IMR-90 (cell line): Measurements from ENCODE around the gene PLXNA4. TPM values are rescaled to one million over a fixed set of nuclear protein-coding genes. Genes with fewer than 3 reads are reported as not detected.

ENCODE experiments used
- ATAC-seq: fragments of 200-7000 bp; cut with Tn5 transposase; 2 replicates; pipeline ENCODE4 v1.9.1; 2020; ENCODE audit warnings: low read depth, mild to moderate bottlenecking, moderate library complexity
- BruUV-seq: library from RNA; stranded (reverse); fragments of 400-500 nt; replicated peaks from 2 replicates; lab custom pipeline; 2021; lab: Mats Ljungman, UMichigan
- CTCF ChIA-PET: fragments of 300-600 bp; formaldehyde crosslinking; extraction: SDS; loops from one replicate; lab custom pipeline; 2021; ENCODE audit warnings: antibody characterized with exemption; lab: Yijun Ruan, JAX
- POLR2A ChIA-PET: fragments of 300-600 bp; sonication (Branson Sonifier 250); formaldehyde crosslinking; loops from one replicate; lab custom pipeline; 2022; ENCODE audit warnings: antibody characterized with exemption; ENCODE audit not compliant: unreplicated experiment; lab: Charles Lee
- DNase-seq: peaks from one replicate; pipeline ENCODE4 v3.0.0; 2013
- H2AFZ ChIP-seq: replicated peaks from 2 replicates; pipeline ENCODE3; 2013; ENCODE audit warnings: low read length, mild to moderate bottlenecking; ENCODE audit not compliant: poor library complexity
- H2AK5ac ChIP-seq: 2 replicates; pipeline ENCODE4 v1.6.1; 2013; ENCODE audit warnings: low read depth, low read length, inconsistent platforms
- H2AK9ac ChIP-seq: replicated peaks from 2 replicates; pipeline ENCODE3; 2013; ENCODE audit warnings: mild to moderate bottlenecking, low read depth, low read length, moderate library complexity; ENCODE audit not compliant: poor library complexity
- H2BK120ac ChIP-seq: 2 replicates; pipeline ENCODE4 v1.6.1; 2013; ENCODE audit warnings: low read depth, low read length, inconsistent platforms
- H2BK15ac ChIP-seq: 3 replicates; pipeline ENCODE4 v1.6.1; 2013; ENCODE audit warnings: low read depth, low read length, inconsistent platforms
- H2BK20ac ChIP-seq: 2 replicates; pipeline ENCODE4 v1.6.1; 2013; ENCODE audit warnings: low read depth, mild to moderate bottlenecking, inconsistent platforms, low read length, moderate library complexity
- H2BK5ac ChIP-seq: 2 replicates; pipeline ENCODE4 v1.6.1; 2013; ENCODE audit warnings: mild to moderate bottlenecking, low read depth, low read length, inconsistent platforms; ENCODE audit not compliant: poor library complexity, severe bottlenecking
- H3K14ac ChIP-seq: replicated peaks from 2 replicates; pipeline ENCODE4 v1.6.1; 2013; ENCODE audit warnings: low read depth, low read length, inconsistent platforms
- H3K18ac ChIP-seq: 2 replicates; pipeline ENCODE4 v1.6.1; 2013; ENCODE audit warnings: low read depth, low read length, control low read depth
- H3K23ac ChIP-seq: 2 replicates; pipeline ENCODE4 v1.6.1; 2013; ENCODE audit warnings: low read depth, low read length, inconsistent platforms
- H3K27ac ChIP-seq: 2 replicates; pipeline ENCODE4 v1.5.1; 2013; ENCODE audit warnings: mild to moderate bottlenecking, control low read depth, low read length; ENCODE audit not compliant: insufficient read depth
- H3K27me3 ChIP-seq: 2 replicates; pipeline ENCODE4 v1.6.1; 2013; ENCODE audit warnings: low read length; ENCODE audit not compliant: control insufficient read depth, insufficient read depth
- H3K36me3 ChIP-seq: 2 replicates; pipeline ENCODE4 v1.6.1; 2013; ENCODE audit warnings: low read length, mixed read lengths; ENCODE audit not compliant: control insufficient read depth, insufficient read depth
- H3K4ac ChIP-seq: 2 replicates; pipeline ENCODE4 v1.6.1; 2013; ENCODE audit warnings: low read depth, low read length, inconsistent platforms
- H3K4me1 ChIP-seq: 2 replicates; pipeline ENCODE4 v1.6.1; 2013; ENCODE audit warnings: low read length, mixed read lengths; ENCODE audit not compliant: control insufficient read depth, insufficient read depth
- H3K4me2 ChIP-seq: 2 replicates; pipeline ENCODE4 v1.6.1; 2013; ENCODE audit warnings: low read depth, mild to moderate bottlenecking, control low read depth, low read length, moderate library complexity
- H3K4me3 ChIP-seq: 2 replicates; pipeline ENCODE4 v1.5.1; 2013; ENCODE audit warnings: low read depth, mild to moderate bottlenecking, control low read depth, low read length, moderate library complexity; ENCODE audit not compliant: insufficient read depth
- H3K56ac ChIP-seq: 2 replicates; pipeline ENCODE4 v1.6.1; 2013; ENCODE audit warnings: low read length, inconsistent platforms; ENCODE audit not compliant: insufficient read depth; ENCODE audit errors: extremely low read depth
- H3K79me1 ChIP-seq, 2 experiments: 2 replicates each; pipeline ENCODE4 v1.6.1; 2013; ENCODE audit warnings: low read length in 2 of 2, inconsistent platforms in 1 of 2, low read depth in 1 of 2
- H3K9ac ChIP-seq: 2 replicates; pipeline ENCODE4 v1.6.1; 2013; ENCODE audit warnings: low read depth, low read length, control low read depth
- H3K9me1 ChIP-seq: 2 replicates; pipeline ENCODE4 v1.6.1; 2013; ENCODE audit warnings: low read length, inconsistent platforms; ENCODE audit not compliant: insufficient read depth
- H3K9me3 ChIP-seq: 2 replicates; pipeline ENCODE4 v1.6.1; 2013; ENCODE audit warnings: low read length; ENCODE audit not compliant: control insufficient read depth, insufficient read depth
- H4K20me1 ChIP-seq: 2 replicates; pipeline ENCODE4 v1.6.1; 2013; ENCODE audit warnings: low read length, inconsistent platforms; ENCODE audit not compliant: insufficient read depth
- H4K5ac ChIP-seq: 2 replicates; pipeline ENCODE4 v1.6.1; 2013; ENCODE audit warnings: mild to moderate bottlenecking, low read depth, low read length, control low read depth
- H4K8ac ChIP-seq, 2 experiments: 2 replicates each; pipeline ENCODE4 v1.6.1; 2013; ENCODE audit warnings: low read depth in 2 of 2, low read length in 2 of 2, control low read depth in 1 of 2, inconsistent platforms in 1 of 2
- H4K91ac ChIP-seq: 2 replicates; pipeline ENCODE4 v1.6.1; 2013; ENCODE audit warnings: low read depth, low read length, inconsistent platforms; ENCODE audit not compliant: insufficient read depth
- BHLHE40 ChIP-seq: fragments of 150-350 bp; IDR thresholded peaks from 2 replicates; pipeline ENCODE4 v1.6.1; 2016; ENCODE audit warnings: mild to moderate bottlenecking, low read depth, low read length
- CHD1 ChIP-seq: IDR thresholded peaks from 2 replicates; pipeline ENCODE4 v1.6.1; 2012; ENCODE audit warnings: low read depth, low read length, improper control_type of control experiment
- CTCF ChIP-seq: conservative IDR thresholded peaks from 2 replicates; pipeline ENCODE4 v1.5.1; 2012; ENCODE audit warnings: mild to moderate bottlenecking, low read depth, low read length, improper control_type of control experiment
- ELK1 ChIP-seq: fragments of 150-350 bp; IDR thresholded peaks from 2 replicates; pipeline ENCODE4 v1.6.1; 2016; ENCODE audit warnings: low read depth, mild to moderate bottlenecking, low read length, moderate library complexity, borderline replicate concordance
- FOS ChIP-seq: fragments of 150-350 bp; IDR thresholded peaks from 2 replicates; pipeline ENCODE4 v1.6.1; 2016; ENCODE audit warnings: low read depth, low read length
- MAFK ChIP-seq: IDR thresholded peaks from 2 replicates; pipeline ENCODE4 v1.6.1; 2012; ENCODE audit warnings: low read depth, low read length, improper control_type of control experiment
- MXI1 ChIP-seq: IDR thresholded peaks from 2 replicates; pipeline ENCODE4 v1.6.1; 2012; ENCODE audit warnings: low read depth, mild to moderate bottlenecking, low read length, moderate library complexity, borderline replicate concordance
- NFE2L2 ChIP-seq: fragments of 150-350 bp; IDR thresholded peaks from 2 replicates; pipeline ENCODE4 v1.6.1; 2016; ENCODE audit warnings: low read depth, mild to moderate bottlenecking, low read length
- POLR2A ChIP-seq: IDR thresholded peaks from 2 replicates; pipeline ENCODE4 v1.6.1; 2012; ENCODE audit warnings: mild to moderate bottlenecking, low read depth, low read length
- RAD21 ChIP-seq: IDR thresholded peaks from 2 replicates; pipeline ENCODE4 v1.6.1; 2012; ENCODE audit warnings: low read length, improper control_type of control experiment
- USF2 ChIP-seq: fragments of 150-350 bp; IDR thresholded peaks from 2 replicates; pipeline ENCODE4 v1.6.1; 2017; ENCODE audit warnings: mild to moderate bottlenecking, antibody characterized with exemption, low read length, low read depth
- WGBS, 2 experiments: methylation state at CpG; one replicate each; pipeline versions ENCODE4 v1.1.5 to v1.1.7; 2013; ENCODE audit warnings: missing lambda C conversion rate in 2 of 2; ENCODE audit not compliant: insufficient read length in 1 of 2; ENCODE audit errors: extremely low coverage in 2 of 2; 5-methylcytosine and 5-hydroxymethylcytosine counted together
- dilution Hi-C: fragments of 300-500 bp; cut with HindIII; formaldehyde crosslinking; loops from one replicate; pipeline ENCODE4 v1.14.3; 2018; ENCODE audit warnings: low sequenced_read_pairs; ENCODE audit not compliant: unreplicated experiment
- in situ Hi-C: fragments of 300-500 bp; cut with MboI; formaldehyde crosslinking; loops from 3 replicates; pipeline ENCODE4 v1.14.3; 2019; ENCODE audit warnings: low sequenced_read_pairs, inconsistent platforms, mixed read lengths
- intact Hi-C: fragments of 100-400 bp; cut with micrococcal nuclease; formaldehyde crosslinking; loops from 2 replicates; pipeline ENCODE4 v1.10.0; 2022
- polyA plus RNA-seq, 3 experiments: library from polyadenylated mRNA; depleted of rRNA; stranded (reverse); fragments of >200 nt; gene quantifications; 2 replicates each; pipeline ENCODE4 v1.2.3, GENCODE V29; 2012; ENCODE audit warnings: low replicate concordance in 1 of 3
- total RNA-seq: library from RNA; depleted of rRNA; stranded (reverse); fragments of >200 nt; gene quantifications from 2 replicates; pipeline ENCODE4 v1.2.3, GENCODE V29; 2012

The PLXNA4 gene
- total and polyA plus RNA-seq, 2 of the 4 experiments (the other 2 are of a cell fraction) = under 0.01 TPM

- dilution Hi-C loops = no loop called here
Observed at GRCh38 chr7:132228240-132228639, 348.0 kb downstream of the PLXNA4 start.

More at GRCh38 chr7:132228240-132228639, 348.0 kb downstream of the PLXNA4 start:
- Histone ChIP-seq H4K8ac (no peak overlapping the region), H3K18ac (no peak overlapping the region), H2BK15ac (no peak overlapping the region), H4K91ac (no peak overlapping the region), H3K4me2 (no peak overlapping the region), H2AK5ac (no peak overlapping the region), H3K9ac (no peak overlapping the region), H2BK120ac (no peak overlapping the region), H3K4me1 (no peaks in the 10 kb centered on the region), H3K27me3 (no peaks in the 10 kb centered on the region), H3K79me1 (no peaks in the 10 kb centered on the region), H4K20me1 (no peaks in the 10 kb centered on the region), H4K5ac (no peak overlapping the region), H3K23ac (no peak overlapping the region), H2BK5ac (no peak overlapping the region), H3K14ac (no peak overlapping the region), H3K4me3 (no peak overlapping the region), H3K4ac (no peak overlapping the region), H3K9me1 (no peaks in the 10 kb centered on the region), H2BK20ac (no peak overlapping the region), H2AK9ac (no peak overlapping the region), H3K9me3 (no peaks in the 10 kb centered on the region), H2AFZ (no peak overlapping the region), H3K27ac (no peak overlapping the region), H3K56ac (no peak overlapping the region), H3K36me3 (no peaks in the 10 kb centered on the region)
- no TSS peak for BruUV-seq
- in situ Hi-C loops (no loop called here), intact Hi-C loops (no loop called here)
- POLR2A ChIA-PET = no interaction called here
- no peak for DNase-seq
- 100% methylated on average over 2 of the region's 14 CpGs; no CpG with 5 or more reads in 1 of the 2 experiments for WGBS, 2 experiments
- no peak for TF ChIP-seq CTCF
- no peak for TF ChIP-seq USF2
- no peak for TF ChIP-seq FOS
- no peak for TF ChIP-seq POLR2A
- no peak for TF ChIP-seq MXI1
- no peak for TF ChIP-seq RAD21
- TF ChIP-seq ELK1 = no peak
- TF ChIP-seq BHLHE40 = no peak
- TF ChIP-seq MAFK = no peak
- no peak for TF ChIP-seq NFE2L2
- TF ChIP-seq CHD1 = no peak
- no peak for ATAC-seq
- CTCF ChIA-PET = no interaction called here
